Rectal smooth muscle tissue (tissue), 1 donor: ENCODE data around the gene BDH1.
"Not testable (repeated sequence)": the region's sequence is repeated elsewhere in the genome, so short reads cannot be mapped to it uniquely, and the experiment has no call there.

Experiments used
- H3K27ac ChIP-seq: one replicate; pipeline ENCODE4 v1.7.0; 2013; ENCODE audit warnings: low read depth, low read length, inconsistent platforms
- H3K27me3 ChIP-seq: one replicate; pipeline ENCODE4 v1.7.0; 2013; ENCODE audit warnings: low read length; ENCODE audit not compliant: control insufficient read depth, insufficient read depth
- H3K36me3 ChIP-seq: one replicate; pipeline ENCODE4 v1.7.0; 2013; ENCODE audit warnings: low read length; ENCODE audit not compliant: control insufficient read depth, insufficient read depth
- H3K4me1 ChIP-seq: one replicate; pipeline ENCODE4 v1.7.0; 2013; ENCODE audit warnings: low read length; ENCODE audit not compliant: control insufficient read depth, insufficient read depth
- H3K4me3 ChIP-seq: one replicate; pipeline ENCODE4 v1.7.0; 2013; ENCODE audit warnings: low read length
- H3K9ac ChIP-seq: one replicate; pipeline ENCODE4 v1.7.0; 2013; ENCODE audit warnings: low read length

The BDH1 gene

GRCh38 chr3:197555281-197556261 lies at the start of gene BDH1:
BDH1 (minus strand) TSS chr3:197555968; CDS start chr3:197546443, 9,525 bp downstream.
- H3K36me3 ChIP-seq, result no peaks in the 10 kb centered on the region
- H3K4me1 ChIP-seq, result peaks cover 6% of the 10 kb centered on the region
- H3K4me3 ChIP-seq, result peak within 1 kb of the TSS; percentile 80
- no peaks in the 10 kb centered on the region for H3K27me3 ChIP-seq
- H3K9ac ChIP-seq, result peak within 1 kb of the TSS; percentile 80
- H3K27ac ChIP-seq, result peak within 1 kb of the TSS; percentile 89

GRCh38 chr3:197603317-197603933 lies 47.7 kb upstream of the BDH1 start:
- peaks cover 18% of the 10 kb centered on the region for H3K36me3 ChIP-seq
- H3K4me1 ChIP-seq, result peaks cover 2% of the 10 kb centered on the region
- no peak overlapping the region for H3K9ac ChIP-seq
- H3K27ac ChIP-seq, result no peak overlapping the region
- H3K27me3 ChIP-seq, result no peaks in the 10 kb centered on the region
- no peak overlapping the region for H3K4me3 ChIP-seq

GRCh38 chr3:197602351-197602750 lies 46.6 kb upstream of the BDH1 start:
- not testable (repeated sequence) for H3K4me1 ChIP-seq, H3K27ac ChIP-seq, H3K9ac ChIP-seq, H3K4me3 ChIP-seq, H3K27me3 ChIP-seq
- peaks cover 11% of the 10 kb centered on the region for H3K36me3 ChIP-seq

- H3K4me1 ChIP-seq, H3K4me3 ChIP-seq, H3K36me3 ChIP-seq, H3K9ac ChIP-seq, H3K27me3 ChIP-seq, H3K27ac ChIP-seq: not testable (repeated sequence)
Measured at GRCh38 chr3:197601566-197601840, 45.7 kb upstream of the BDH1 start.

- Histone ChIP-seq H3K27me3 (no peaks in the 10 kb centered on the region), H3K4me1 (peaks cover 2% of the 10 kb centered on the region), H3K36me3 (no peaks in the 10 kb centered on the region), H3K27ac (no peak overlapping the region), H3K9ac (no peak overlapping the region), H3K4me3 (no peak overlapping the region)
Measured at GRCh38 chr3:197600796-197601565, 45.2 kb upstream of the BDH1 start.

- Histone ChIP-seq H3K27ac (no peak overlapping the region), H3K4me3 (peak overlapping the region; percentile 25), H3K36me3 (no peaks in the 10 kb centered on the region), H3K4me1 (peaks cover 2% of the 10 kb centered on the region), H3K9ac (peak overlapping the region; percentile 10), H3K27me3 (no peaks in the 10 kb centered on the region)
Measured at GRCh38 chr3:197599089-197599765, 43.5 kb upstream of the BDH1 start.

GRCh38 chr3:197598404-197598980 lies 42.7 kb upstream of the BDH1 start:
- Histone ChIP-seq H3K36me3 (no peaks in the 10 kb centered on the region), H3K4me1 (peaks cover 2% of the 10 kb centered on the region), H3K4me3 (no peak overlapping the region), H3K27me3 (no peaks in the 10 kb centered on the region), H3K9ac (peak overlapping the region; percentile 10), H3K27ac (no peak overlapping the region)

GRCh38 chr3:197597335-197597734 lies 41.6 kb upstream of the BDH1 start:
- Histone ChIP-seq H3K27ac (no peak overlapping the region), H3K4me3 (no peak overlapping the region), H3K36me3 (no peaks in the 10 kb centered on the region), H3K9ac (no peak overlapping the region), H3K4me1 (peaks cover 2% of the 10 kb centered on the region), H3K27me3 (no peaks in the 10 kb centered on the region)

GRCh38 chr3:197595470-197596185 lies 39.9 kb upstream of the BDH1 start:
- Histone ChIP-seq H3K27ac (no peak overlapping the region), H3K4me3 (no peak overlapping the region), H3K4me1 (peaks cover 2% of the 10 kb centered on the region), H3K27me3 (no peaks in the 10 kb centered on the region), H3K36me3 (no peaks in the 10 kb centered on the region), H3K9ac (no peak overlapping the region)

GRCh38 chr3:197593046-197593380 lies 37.2 kb upstream of the BDH1 start:
- Histone ChIP-seq H3K36me3 (no peaks in the 10 kb centered on the region), H3K4me1 (no peaks in the 10 kb centered on the region), H3K9ac (no peak overlapping the region), H3K4me3 (no peak overlapping the region), H3K27me3 (no peaks in the 10 kb centered on the region), H3K27ac (no peak overlapping the region)

GRCh38 chr3:197592361-197593045 lies 36.7 kb upstream of the BDH1 start:
- Histone ChIP-seq H3K4me3 (no peak overlapping the region), H3K27me3 (no peaks in the 10 kb centered on the region), H3K27ac (no peak overlapping the region), H3K9ac (no peak overlapping the region), H3K36me3 (no peaks in the 10 kb centered on the region), H3K4me1 (no peaks in the 10 kb centered on the region)
